H1 (cell line): Measurements from ENCODE around the gene RCHY1. TPM values are rescaled to one million over a fixed set of nuclear protein-coding genes. Genes with fewer than 3 reads are reported as not detected.

Experiments used
- ATF3 ChIP-seq: IDR thresholded peaks from 2 replicates; pipeline ENCODE4 v1.6.1; 2011; ENCODE audit warnings: low read depth, mild to moderate bottlenecking, low read length; ENCODE audit not compliant: insufficient read depth
- PHF8 ChIP-seq: fragments of 200-600 bp; sonication (generic); conservative IDR thresholded peaks from 2 replicates; pipeline ENCODE4 v1.7.1; 2012; ENCODE audit warnings: low read depth, mild to moderate bottlenecking, inconsistent platforms, low read length, moderate library complexity
- SIX5 ChIP-seq: IDR thresholded peaks from 2 replicates; pipeline ENCODE4 v1.6.1; 2011; ENCODE audit warnings: mild to moderate bottlenecking, low read depth, low read length
- TAF7 ChIP-seq: optimal IDR thresholded peaks from 2 replicates; pipeline ENCODE3; 2011; ENCODE audit warnings: low read depth, mild to moderate bottlenecking, inconsistent platforms, low read length, moderate library complexity, borderline replicate concordance
- polyA plus RNA-seq, 7 experiments: library from polyadenylated mRNA; depleted of rRNA in 3 of 7; stranded (reverse) in 5 of 7; unstranded in 2 of 7; fragments of >200 nt in 5 of 7; fragments of 200-250 nt in 2 of 7; gene quantifications; 1 replicate in 5 of 7; 2 replicates in 1 of 7; 4 replicates in 1 of 7; pipeline versions ENCODE4 v1.2.1 to v1.2.3, GENCODE V29; 2011 to 2013; ENCODE audit warnings: missing spikeins in 2 of 7, mixed read lengths in 2 of 7
- total RNA-seq: library from RNA; stranded (reverse); fragmentation: NEBNext Ultra II Directional; extraction: Animal tissue kit (Norgen Biotek cat#: 25700); gene quantifications from 2 replicates; pipeline ENCODE4 v1.2.1, GENCODE V29; 2021

The RCHY1 gene
- total and polyA plus RNA-seq, 2 of the 8 experiments (the other 6 are each of a cell fraction or from before 2014, with no cell fraction given): 30.3 to 44.0 TPM

GRCh38 chr4:75496406-75496805 is 17.8 kb downstream of the RCHY1 start (continued):
- TF ChIP-seq PHF8 (no peak), ATF3 (no peak), TAF7 (no peak), SIX5 (no peak)
